NCI-H510A treated with DMSO at 0.1 percent for 48 hours (cell line): Measurements from ENCODE around the gene FAM131C.
"Not testable (repeated sequence)": the region's sequence is repeated elsewhere in the genome, so short reads cannot be mapped to it uniquely, and the experiment has no call there.

Experiments used
- DNase-seq: peaks from one replicate; lab custom pipeline; 2025; lab: John Stamatoyannopoulos, UW

FAM131C gene, protein sequence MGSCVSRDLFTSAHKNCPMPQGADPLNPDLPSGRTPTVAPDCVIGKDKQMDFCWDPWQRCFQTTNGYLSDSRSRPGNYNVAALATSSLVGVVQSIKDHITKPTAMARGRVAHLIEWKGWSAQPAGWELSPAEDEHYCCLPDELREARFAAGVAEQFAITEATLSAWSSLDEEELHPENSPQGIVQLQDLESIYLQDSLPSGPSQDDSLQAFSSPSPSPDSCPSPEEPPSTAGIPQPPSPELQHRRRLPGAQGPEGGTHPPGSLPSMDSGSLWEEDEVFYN

DNA sequence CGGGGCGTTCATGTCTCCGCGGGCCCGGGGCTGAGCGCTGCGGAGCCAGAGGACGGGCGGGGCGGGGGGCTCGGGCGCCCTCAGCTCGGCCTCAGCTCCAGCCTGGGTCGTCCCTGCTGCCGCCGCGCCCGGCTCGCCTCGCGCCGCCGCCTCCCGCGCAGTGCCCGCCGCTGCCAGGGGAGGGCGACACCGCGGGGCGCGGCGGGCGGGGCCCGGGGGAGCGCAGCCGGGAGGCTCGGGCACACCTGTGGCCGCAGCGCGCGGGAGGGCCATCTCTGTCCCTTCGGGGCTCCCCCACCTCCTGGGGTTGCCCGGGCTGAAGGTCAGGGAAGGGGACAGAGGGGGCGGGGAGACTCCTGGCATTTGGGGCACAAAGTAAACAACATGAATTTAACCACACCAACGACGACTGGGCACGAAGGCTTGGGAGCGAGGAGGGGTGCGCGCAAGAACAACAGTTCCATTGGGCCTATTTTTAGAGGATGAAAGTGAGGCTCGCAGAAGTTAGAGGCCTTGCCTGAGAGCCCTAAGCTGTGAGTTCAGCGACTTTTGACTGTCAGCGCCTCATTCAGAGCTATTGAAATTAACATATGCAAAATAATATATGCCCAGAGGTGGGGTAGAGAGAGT lies at the start of gene FAM131C:
TSS of gene FAM131C (minus strand) at position 162 of the 630 bp plus-strand sequence. CDS start 209 bp downstream, outside the sequence.
- DNase-seq: peak; percentile 61

DNA sequence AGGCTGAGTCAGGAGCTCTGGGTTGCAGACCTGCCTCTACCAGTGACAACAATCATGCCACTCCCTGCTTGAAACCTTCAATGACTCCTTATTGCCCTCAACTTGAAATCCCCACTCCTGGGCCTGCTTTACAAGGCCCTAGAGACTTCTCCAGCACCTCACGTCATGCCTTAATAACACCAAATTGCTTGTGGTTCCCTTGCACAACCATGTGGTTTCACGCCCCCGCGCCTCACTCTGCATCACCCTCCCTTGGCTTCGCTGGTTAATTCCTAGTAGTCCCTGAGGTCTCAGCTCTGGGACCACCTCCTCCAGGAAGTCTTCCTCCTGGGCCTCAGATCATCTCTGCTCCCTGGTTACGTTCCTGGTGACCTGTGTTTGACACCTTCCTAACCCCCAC lies 49.5 kb upstream of the FAM131C start:
- no peak for DNase-seq

DNA sequence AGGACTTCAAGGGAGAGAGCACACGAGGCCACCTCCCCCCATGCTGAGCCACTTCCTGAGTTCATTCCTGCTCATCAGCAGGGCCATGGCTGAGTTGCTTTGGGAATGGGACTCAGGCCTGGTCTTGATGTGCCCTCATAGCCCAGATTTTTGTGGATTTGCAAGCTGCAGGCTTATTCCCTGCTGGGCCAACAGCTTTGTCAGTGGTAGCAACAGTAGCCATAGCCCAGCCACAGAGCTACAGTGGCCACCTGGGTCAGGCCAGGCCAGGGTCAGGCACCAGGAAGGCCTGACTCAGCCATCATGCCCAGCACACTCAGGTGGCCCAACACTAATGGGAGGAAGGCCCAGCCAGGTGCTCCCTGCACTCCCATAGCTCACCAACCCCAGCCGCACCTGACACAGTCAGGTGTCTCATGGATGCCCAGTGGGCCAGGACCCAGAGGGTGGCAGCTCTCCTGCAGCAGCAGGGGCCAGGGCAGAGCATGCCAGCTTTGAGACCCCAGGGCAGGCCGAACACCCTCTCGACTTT lies 49.0 kb upstream of the FAM131C start:
- DNase-seq: no peak

DNA sequence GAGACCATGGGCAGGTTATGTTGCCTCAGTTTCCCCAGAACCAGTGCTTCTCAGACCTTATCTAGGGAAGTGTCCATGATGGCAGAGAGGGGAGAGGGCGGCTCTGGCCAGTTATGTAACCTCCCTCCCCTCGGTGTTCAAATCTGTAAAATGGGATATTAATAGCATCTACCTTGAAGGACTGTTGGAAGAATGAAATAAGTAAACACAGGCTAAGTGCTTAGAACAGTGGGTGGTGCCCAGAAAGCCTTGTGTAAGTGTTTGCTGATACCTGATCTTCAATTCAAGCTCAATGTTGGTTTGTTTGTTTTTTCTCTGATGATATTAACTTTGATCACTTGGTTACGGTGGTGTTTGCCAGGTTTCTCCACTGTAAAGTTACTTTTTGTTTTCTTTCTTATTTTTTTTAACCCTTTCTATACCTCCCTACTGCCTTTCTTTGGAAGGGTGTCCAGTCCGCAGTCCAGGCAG lies 47.5 kb upstream of the FAM131C start:
- DNase-seq: peak; percentile 99

DNA sequence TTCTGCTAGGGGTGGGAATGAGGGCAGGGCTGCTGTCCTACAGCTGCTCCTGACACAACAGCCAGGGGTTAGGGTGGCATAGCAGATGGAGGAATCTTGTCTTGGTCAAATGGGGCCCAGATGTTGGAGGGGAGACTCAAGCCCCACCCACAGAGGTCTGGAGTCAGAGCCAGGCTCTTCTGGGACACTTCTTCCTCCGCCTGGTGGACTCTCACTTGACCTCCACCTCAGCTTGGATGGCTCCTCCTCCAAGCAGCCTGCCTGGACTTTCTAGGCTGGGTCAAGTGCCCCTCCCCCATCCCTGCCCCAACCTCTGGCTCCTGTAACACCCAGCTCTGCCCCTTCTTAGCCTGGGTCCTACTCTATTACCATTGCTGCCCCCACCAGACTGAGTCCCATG lies 47.0 kb upstream of the FAM131C start:
- DNase-seq: no peak

DNA sequence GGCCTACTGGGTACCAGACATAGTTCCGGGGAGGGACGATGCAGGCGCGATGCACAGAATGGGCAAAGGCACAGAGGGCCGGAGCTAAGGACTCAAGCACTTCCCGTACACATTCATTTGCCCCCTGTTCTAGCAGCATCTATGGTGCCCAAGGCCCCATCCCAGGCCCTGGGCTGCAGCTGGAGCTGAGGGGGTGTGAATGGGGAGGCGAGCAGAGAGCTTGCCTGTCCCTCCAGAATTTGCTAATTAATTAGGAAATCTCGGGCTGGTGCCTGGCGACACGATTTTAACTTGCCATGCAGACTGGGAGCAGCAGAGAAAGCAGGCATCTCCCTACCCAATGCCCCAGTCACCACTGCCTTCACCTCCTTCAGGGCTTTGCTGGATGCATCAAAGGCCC lies 46.5 kb upstream of the FAM131C start:
- DNase-seq: no peak

DNA sequence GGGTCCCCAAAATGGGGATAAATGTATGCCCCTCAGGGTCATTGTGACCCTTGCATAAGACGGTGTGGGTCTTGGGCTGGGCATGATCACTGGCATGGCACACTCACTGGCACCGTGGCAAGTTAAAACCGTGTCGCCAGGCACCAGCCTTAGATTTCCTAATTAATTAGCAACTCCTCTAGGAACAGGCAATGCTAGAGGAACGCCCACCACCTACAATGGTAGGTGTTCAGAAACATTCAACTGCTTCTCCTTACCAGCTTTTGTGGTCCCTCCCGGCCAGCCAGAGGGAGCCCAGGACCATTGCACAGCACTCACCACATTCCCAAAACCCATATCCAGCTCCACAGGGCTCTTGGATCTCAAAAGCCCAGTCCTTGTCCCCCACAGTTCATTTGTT lies 46.1 kb upstream of the FAM131C start:
- DNase-seq: no peak

DNA sequence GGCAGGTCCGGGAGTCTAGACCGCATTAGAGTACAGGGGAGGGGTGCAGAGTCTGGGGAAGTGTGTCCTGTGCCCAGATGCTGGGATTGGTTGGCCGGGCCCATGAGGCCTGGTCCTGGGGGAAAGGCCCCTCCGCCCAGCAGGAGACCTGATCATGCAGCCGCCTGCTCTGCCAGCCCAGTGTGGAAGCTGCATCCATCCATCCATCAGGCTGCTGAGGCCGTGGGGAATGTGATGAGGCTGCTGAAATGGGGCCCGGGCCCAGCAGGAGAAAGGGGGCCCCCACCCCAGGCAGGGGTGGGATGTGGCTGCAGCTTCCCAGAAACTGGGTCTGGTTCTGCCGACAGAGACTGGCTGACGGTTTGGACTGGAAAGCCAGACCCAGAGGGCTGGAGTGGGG lies 45.3 kb upstream of the FAM131C start:
- DNase-seq: no peak

DNA sequence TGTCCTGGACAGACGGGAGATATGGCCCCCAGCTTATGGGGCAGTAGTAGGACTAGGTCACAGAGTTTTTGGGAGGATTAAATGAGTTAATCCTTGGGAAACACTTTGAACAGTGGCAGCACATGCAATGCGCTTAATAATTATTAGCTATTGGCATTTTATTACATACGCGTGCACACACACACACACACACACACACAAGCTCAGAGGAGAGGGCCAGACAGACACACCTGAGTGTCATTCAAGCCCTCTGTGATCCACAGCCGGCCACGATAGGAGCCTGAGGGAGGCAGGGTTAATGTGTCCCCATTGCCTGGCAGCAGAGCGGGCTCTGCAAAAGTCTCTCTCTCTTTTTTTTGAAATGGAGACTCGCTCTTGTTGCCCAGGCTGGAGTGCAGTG lies 44.5 kb upstream of the FAM131C start:
- no peak for DNase-seq

DNA sequence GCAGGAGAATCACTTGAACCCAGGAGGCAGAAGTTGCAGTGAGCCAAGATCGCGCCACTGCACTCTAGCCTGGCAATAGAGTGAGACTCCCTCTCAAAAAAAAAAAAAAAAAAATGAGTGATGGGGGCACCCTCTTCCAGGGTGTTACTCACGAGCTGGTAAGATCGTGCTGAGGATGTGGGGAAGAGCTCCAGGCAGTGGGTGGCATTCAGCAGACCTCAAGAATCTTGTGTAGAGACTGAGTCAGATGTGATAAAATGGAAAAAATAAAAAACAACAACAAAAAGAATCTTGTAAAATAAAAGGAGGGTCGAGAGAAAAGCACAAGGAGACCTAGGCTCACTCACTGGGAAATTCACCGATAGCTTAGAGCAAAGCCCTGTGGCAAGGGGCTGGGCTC lies 43.9 kb upstream of the FAM131C start:
- DNase-seq: no peak

DNA sequence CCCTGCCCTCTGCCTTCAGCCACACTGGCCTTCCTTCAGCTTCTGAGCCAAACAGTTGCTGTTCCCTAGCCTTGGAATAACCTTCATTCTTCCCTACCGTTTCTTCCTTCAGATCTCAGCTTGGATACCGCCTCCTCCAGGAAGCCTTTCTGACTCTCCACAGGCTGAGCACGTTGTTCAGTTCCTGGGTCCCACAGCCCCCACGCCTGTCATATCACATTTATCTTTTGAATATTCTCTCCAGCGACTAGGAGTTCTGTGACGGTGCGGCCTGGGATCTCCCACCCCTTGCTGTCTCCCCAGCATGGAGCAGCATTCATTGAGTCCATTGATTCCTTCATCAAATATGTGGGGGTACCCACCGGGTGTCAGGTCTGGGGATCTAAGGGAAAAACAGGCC lies 43.2 kb upstream of the FAM131C start:
- no peak for DNase-seq

DNA sequence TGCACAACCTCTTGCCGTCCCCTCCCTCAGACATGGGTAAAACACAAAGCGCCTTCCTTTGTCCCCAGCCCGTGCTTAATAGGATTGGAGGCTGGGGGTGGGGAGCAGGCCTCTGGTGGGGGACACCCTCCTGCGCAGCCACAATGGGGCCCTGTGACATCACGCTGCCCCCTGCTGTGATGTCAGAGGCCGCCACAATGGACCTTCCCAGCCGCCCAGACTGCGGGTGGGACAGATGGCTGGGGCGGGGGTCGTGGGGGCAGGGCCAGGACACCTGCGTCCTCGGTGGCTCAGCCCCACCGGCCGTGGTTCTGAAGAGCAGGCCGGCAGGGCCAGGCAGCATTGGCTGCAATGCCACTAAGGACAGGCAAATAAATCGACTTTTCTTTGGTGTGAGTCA lies 42.6 kb upstream of the FAM131C start:
- no peak for DNase-seq

DNA sequence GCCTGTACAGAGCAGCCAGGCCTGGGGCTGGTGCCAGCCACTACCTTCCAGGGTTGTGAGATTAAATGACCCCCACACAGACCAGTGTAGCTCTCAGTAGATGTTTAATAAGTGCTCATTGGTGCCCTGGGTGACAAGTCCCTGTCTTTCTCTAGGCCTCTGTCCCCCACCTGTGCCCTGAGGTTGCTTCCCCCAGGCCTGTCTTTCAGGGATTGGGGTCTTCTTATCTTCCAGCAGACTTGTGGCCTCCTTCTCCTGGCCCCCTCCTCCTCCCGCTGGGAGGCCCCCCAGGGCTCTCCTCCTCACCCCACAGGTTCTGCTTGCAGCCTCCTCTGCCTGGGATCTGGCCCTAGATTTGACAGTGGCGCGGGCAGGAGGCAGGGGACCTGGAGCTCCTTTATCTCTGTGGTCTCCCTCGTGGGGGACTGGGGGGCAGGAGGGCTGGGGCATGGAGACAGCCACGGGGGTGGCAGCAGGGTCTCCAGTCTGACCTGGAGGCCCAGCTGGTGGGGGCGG lies 42.1 kb upstream of the FAM131C start:
- DNase-seq: no peak

DNA sequence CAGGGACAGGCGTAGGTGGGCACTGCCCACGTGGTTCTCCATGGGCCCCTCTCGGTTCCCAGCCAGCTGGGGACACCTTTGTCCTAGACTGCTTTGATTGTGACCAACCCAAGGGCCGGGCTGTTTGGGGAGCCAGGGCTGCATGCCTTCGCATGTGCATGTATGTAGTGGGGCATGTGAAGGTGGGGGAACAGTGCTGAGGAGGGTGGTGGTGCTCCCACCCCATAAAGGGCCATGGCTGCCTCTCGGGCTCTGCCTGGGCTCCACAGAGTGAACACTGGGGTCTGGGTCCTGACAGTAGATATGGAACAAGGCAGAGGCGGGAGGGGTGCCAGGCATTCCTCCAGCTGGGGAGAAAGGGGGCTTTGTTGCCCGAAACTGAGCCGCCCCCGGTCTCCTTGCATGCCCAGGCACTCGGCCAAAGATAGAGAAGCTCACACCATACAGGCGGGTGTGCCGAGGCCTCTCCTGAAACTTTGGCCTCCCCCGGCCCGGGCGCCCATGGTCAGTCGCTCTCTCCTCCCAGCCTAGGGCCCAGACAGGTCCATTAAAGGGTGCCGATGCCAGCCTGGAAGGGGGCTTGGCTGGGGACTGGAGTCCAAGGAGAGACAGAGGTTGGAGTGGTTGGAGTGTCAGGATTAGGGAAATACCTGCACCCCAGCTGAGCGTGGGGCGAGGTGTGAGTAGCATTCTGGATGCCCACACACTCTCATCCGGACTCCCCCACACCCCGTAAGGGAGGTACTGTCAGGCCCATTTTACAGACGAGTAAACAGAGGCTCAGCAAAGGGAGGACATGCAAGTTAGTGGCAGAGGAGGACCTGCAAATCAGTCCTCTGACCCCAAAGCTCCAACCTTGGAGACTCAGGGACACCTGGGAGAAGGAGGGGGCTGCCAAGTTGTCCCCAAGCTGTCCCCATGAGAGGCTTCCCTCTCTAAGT lies 41.3 kb upstream of the FAM131C start:
- no peak for DNase-seq

DNA sequence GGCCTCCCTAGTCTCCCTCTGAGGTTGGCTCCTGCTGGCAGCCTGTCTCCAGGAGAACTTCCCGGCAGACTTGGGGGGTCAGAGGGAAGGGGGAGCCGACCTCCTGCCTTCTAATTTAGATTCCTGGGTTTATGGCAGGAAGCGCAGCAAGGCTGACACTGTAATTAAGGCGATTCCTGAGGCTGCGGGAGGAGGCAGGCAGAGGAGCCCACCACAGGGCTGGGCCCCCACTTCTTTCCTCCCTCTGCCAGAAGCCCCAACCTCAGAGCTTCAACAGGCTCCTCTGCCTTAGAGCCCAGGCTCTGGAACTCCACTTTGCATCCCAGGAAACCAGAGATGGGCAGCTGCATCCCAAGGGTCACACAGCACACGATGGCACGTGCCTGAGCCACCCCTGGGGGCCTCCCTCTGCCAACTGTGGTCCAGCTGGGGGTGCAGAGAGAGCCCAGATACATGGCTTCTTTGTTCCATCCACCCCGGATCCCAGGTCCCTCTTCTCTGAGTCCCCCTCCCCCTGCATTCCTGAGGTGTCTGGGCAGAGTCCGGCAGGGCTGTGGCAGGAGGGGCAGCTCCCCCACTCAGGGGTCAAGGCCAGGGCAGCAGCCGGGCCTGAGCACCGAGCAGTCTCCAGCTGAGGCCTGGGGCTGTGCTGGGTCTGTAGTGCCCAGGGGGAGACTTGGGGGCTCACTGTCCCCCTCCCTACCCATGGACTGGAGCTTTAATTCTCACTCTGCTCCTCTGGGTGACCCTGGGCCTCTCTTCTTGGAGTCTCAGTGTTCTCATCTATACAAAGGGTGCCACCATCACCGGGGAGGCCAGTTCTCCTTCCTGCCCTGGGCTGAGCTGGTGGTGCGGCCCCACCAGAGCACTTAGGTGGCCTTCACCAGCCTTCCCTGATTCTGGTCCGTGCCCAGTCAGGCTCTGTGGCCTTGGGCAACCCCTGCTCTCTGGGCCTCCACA lies 39.4 kb upstream of the FAM131C start:
- DNase-seq: no peak

DNA sequence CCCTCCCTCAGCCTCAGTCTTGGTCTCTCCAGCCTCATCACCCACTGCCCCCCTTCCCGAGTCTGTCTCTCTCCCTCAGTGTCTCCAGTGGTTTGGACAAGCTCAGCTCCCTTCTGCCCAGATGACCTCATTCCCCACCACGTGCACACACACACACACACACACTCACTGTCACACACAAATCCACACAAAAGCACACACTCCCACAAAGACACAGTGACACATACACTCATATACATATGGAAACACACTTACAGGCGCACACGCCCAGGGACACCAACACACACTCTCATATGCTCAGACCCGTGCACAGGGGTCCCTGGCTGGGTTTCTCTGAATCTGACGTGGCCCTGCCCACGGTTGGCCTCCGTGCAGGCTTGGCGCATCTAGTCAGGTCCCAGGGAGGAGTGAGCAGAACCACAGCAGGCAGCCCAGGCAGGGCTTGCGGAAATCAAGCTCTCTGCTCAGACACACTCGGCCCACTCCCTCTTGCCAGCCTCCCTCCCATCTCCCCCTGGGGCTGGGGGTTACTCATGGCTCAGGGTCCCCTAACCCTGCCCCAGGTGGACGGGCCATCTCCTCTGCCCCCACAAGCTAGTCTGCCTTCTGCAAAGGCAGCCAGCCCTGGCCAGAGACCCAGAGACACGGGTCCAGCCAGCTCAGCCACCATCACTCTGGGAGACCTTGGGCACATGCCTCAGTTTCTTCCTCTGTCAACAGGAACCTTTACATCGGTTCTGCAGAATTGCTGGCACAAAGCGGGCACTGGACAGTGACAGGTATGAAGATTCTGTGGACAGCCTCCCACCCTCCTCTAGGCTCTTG lies 38.5 kb upstream of the FAM131C start:
- no peak for DNase-seq

DNA sequence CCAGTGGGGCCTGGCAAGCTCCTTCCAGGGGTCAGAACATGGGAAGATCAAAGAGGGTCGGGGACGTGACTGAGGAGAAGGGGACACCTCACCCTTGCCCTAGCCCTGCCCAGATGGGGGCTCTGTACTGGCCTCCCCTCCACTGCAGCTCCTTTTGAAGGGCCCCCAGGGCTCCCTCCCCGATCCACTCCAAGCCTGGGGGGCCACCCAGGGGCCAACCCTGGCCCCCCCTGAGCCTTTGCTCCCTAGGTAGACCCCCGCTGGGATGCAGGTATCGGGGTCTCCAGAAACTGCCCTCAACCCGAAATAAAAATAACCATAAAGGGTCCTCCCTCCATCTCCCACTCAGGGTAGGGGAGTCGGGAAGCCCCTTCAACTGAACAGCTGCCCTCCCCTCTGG lies 37.4 kb upstream of the FAM131C start:
- no peak for DNase-seq

DNA sequence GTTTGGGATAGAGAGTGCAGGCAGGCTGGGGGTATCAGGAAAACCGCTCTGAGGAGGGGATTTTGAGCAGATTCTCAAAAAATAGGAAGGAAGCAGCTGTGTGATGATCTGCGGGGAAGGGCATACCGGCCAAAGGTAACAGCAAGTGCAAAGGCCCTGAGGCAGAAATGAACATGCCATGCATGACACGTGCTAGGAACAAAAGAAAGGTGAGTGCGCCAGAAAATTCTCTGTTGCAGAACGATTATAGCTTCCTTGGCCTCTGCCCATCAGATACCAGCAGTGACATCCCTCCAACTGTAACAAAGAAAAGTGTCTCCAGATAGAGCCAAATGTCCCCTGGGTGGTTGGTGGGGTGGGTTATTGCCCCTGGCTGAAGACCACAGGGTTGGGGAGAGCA lies 37.0 kb upstream of the FAM131C start:
- no peak for DNase-seq

DNA sequence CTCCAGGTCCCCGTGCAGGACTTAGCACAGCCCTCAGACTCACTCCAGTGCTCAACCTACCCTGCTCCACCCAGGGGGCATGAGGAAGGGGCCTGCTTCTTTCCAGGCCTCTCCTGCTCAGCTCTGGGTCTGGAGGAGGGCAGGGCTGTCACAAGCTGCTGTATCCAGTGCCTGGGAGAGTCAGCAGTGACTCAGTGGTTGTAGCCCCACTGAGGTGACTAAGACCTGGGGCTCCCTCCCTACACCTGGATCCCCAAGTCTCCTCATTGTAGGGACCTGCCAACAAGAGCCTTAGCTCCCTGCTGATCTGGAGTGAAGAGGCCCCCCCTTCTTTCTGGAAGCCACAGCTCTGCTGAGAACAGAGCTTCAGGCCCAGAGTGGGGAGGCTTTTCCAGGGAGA lies 36.1 kb upstream of the FAM131C start:
- DNase-seq: no peak

DNA sequence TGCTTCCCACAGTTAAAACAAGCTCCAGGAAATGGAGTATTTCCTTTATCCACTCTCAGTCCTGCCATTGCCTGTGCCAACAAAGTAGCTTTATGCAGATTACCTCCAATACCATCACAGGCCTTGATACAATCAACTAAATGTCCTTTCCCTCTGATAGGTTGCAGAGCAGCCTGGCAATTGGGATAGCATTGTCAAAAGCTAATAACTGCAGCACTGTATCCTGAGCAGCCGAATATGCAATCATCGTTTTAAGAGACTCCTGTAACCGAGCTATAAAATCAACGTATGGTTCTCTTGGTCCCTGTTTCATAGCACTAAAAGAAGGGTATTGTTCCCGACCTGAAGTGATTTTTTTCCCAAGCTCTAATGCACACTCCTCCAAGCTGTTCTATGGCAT lies 33.6 kb upstream of the FAM131C start:
- DNase-seq: not testable (repeated sequence)
